IPS-18a (cell line): Measurements from ENCODE around the gene ID1.
"Not testable (repeated sequence)": the region's sequence is repeated elsewhere in the genome, so short reads cannot be mapped to it uniquely, and the experiment has no call there.

Experiments
- H3K27ac ChIP-seq: one replicate; pipeline ENCODE4 v1.5.1; 2013; ENCODE audit warnings: low read length
- H3K27me3 ChIP-seq: one replicate; pipeline ENCODE4 v1.6.1; 2013; ENCODE audit warnings: mild to moderate bottlenecking, low read length; ENCODE audit not compliant: control insufficient read depth, insufficient read depth
- H3K36me3 ChIP-seq: one replicate; pipeline ENCODE4 v1.6.1; 2013; ENCODE audit warnings: low read depth, low read length; ENCODE audit not compliant: control insufficient read depth
- H3K4me1 ChIP-seq: one replicate; pipeline ENCODE4 v1.6.1; 2013; ENCODE audit warnings: low read depth, low read length; ENCODE audit not compliant: control insufficient read depth
- H3K4me3 ChIP-seq: one replicate; pipeline ENCODE4 v1.5.1; 2013; ENCODE audit warnings: low read length
- H3K9ac ChIP-seq: one replicate; pipeline ENCODE4 v1.6.1; 2013; ENCODE audit warnings: mild to moderate bottlenecking, low read length, moderate library complexity
- H3K9me3 ChIP-seq: one replicate; pipeline ENCODE4 v1.6.1; 2013; ENCODE audit warnings: low read depth, low read length; ENCODE audit not compliant: control insufficient read depth

The ID1 gene

DNA sequence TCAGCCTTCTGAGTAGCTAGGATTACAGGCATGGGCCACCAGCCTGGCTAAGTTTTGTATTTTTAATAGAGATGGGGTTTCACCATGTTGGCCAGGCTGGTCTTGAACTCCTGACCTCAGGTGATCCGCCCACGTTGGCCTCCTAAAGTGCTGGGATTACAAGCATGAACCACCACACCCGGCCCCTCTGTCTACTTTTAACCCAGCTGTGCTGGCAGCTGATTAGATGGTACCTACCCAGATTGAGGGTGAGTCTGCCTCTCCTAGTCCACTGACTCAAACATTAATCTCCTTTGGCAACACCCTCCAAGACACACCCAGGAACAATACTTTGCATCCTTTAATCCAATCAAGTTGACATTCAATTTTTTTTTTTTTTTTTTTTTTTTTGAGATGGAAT lies 43.0 kb downstream of the ID1 start:
- not testable (repeated sequence) for H3K9me3 ChIP-seq, H3K4me3 ChIP-seq, H3K36me3 ChIP-seq, H3K27ac ChIP-seq, H3K9ac ChIP-seq, H3K27me3 ChIP-seq, H3K4me1 ChIP-seq

DNA sequence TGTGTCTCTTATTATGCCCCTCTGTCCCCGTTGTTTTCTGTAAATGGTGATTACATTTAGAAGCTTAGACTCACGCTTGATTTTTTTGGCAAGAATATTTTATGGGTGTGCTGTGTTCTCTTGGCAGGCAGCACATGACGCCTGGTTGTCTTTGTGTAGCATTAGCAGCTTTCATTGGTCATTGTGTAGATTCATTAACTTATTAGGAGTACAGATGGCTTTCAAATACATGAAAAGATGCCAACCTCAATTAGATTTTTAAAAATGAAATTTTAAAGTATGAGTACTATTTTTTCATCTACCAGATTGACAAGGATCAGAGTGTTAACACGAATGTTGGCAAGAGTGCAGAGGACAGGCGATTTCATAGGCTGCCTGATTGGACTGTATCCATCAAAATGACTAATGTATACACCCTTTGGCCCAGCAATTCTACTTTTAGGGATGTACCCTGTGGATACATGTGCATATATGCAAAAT lies 47.9 kb downstream of the ID1 start:
- H3K36me3 ChIP-seq = no peaks in the 10 kb centered on the region
- H3K9me3 ChIP-seq = no peaks in the 10 kb centered on the region
- H3K27ac ChIP-seq = no peak overlapping the region
- H3K27me3 ChIP-seq = no peaks in the 10 kb centered on the region
- no peaks in the 10 kb centered on the region for H3K4me1 ChIP-seq
- no peak overlapping the region for H3K4me3 ChIP-seq
- H3K9ac ChIP-seq = no peak overlapping the region

DNA sequence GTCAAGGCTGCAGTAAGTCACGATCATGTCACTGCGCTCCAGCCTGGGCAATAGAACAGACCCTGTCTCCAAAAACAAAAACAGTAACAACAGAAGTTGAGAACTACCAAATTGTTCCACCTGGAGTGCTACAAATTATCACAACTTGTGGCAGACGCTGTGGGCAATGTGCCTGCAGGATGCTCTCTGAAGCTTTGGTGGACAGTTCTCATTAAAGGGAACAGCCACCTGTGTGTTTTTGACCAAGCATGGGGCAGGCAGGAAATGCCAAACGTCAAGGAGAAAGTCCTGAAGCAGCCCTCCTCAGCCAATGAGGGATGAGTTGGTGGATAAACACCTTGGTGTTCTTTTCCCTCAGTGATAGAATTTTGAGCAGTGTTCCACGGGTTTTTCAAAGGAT lies 48.5 kb downstream of the ID1 start:
- Histone ChIP-seq H3K9me3 (no peaks in the 10 kb centered on the region), H3K27ac (no peak overlapping the region), H3K36me3 (no peaks in the 10 kb centered on the region), H3K4me3 (no peak overlapping the region), H3K27me3 (no peaks in the 10 kb centered on the region), H3K9ac (no peak overlapping the region), H3K4me1 (no peaks in the 10 kb centered on the region)

DNA sequence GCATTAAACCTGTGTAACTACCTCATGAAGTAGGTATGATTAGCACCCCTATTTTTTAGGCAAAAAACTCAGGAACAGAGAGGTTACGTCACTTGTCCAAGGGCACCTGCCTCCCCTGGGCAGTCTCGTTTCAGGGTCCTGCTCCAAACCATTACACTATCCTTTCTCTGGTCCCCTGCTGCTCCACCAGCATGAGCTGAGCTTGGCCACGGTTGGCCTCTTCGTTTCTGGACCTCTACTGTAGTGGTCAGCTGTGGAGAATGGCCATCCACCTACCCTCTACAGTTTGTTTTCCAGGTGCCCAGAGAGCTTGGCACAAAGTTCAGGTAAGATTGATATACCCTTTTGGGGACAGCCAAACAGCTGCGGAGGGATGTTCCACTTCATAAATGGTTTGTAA lies 49.4 kb downstream of the ID1 start:
- no peaks in the 10 kb centered on the region for H3K36me3 ChIP-seq
- H3K9me3 ChIP-seq = no peaks in the 10 kb centered on the region
- no peak overlapping the region for H3K27ac ChIP-seq
- H3K4me3 ChIP-seq = no peak overlapping the region
- no peaks in the 10 kb centered on the region for H3K27me3 ChIP-seq
- H3K4me1 ChIP-seq = no peaks in the 10 kb centered on the region
- no peak overlapping the region for H3K9ac ChIP-seq
